ENCODE measurements around the gene SMG6.
"Not testable (repeated sequence)": the region's sequence is repeated elsewhere in the genome, so short reads cannot be mapped to it uniquely, and the experiment has no call there.

SMG6 gene

GRCh38 chr17:2259769-2260536 is 43.6 kb downstream of the SMG6 start:
- DNase-seq = peak; percentile 13

GRCh38 chr17:2258830-2259229 is 44.8 kb downstream of the SMG6 start:
- DNase-seq = not testable (repeated sequence)

- DNase-seq = no peak
Observed at GRCh38 chr17:2253768-2254406, 49.7 kb downstream of the SMG6 start.

GRCh38 chr17:2253362-2253761 is 50.2 kb downstream of the SMG6 start:
- no peak for DNase-seq

GRCh38 chr17:2251098-2251497 is 52.5 kb downstream of the SMG6 start:
- DNase-seq = no peak

- no peak for DNase-seq
Observed at GRCh38 chr17:2250140-2251095, 53.2 kb downstream of the SMG6 start.

GRCh38 chr17:2247005-2247404 is 56.6 kb downstream of the SMG6 start:
- DNase-seq = no peak

- DNase-seq = peak; percentile 94
Observed at GRCh38 chr17:2244545-2245525, 58.8 kb downstream of the SMG6 start.

GRCh38 chr17:2243953-2244352 is 59.6 kb downstream of the SMG6 start:
- DNase-seq = peak; percentile 78

- DNase-seq = no peak
Observed at GRCh38 chr17:2241823-2242222, 61.8 kb downstream of the SMG6 start.

- no peak for DNase-seq
Observed at GRCh38 chr17:2240541-2240940, 63.0 kb downstream of the SMG6 start.

- no peak for DNase-seq
Observed at GRCh38 chr17:2239882-2240430, 63.6 kb downstream of the SMG6 start.

GRCh38 chr17:2239170-2239551 is 64.4 kb downstream of the SMG6 start:
- DNase-seq = no peak

GRCh38 chr17:2238432-2239169 is 65.0 kb downstream of the SMG6 start:
- DNase-seq = no peak

- DNase-seq = no peak
Observed at GRCh38 chr17:2237950-2238349, 65.6 kb downstream of the SMG6 start.

GRCh38 chr17:2237521-2237921 is 66.1 kb downstream of the SMG6 start:
- no peak for DNase-seq

GRCh38 chr17:2235792-2236366 is 67.7 kb downstream of the SMG6 start:
- DNase-seq = no peak

- no peak for DNase-seq
Observed at GRCh38 chr17:2235265-2235664, 68.3 kb downstream of the SMG6 start.

- no peak for DNase-seq
Observed at GRCh38 chr17:2233441-2233947, 70.1 kb downstream of the SMG6 start.

- no peak for DNase-seq
Observed at GRCh38 chr17:2232244-2232638, 71.3 kb downstream of the SMG6 start.

- DNase-seq = no peak
Observed at GRCh38 chr17:2230877-2231276, 72.7 kb downstream of the SMG6 start.
